ENCODE results near the gene BRIX1. TPM values are rescaled to one million over a fixed set of nuclear protein-coding genes. Genes with fewer than 3 reads are reported as not detected.

BRIX1 gene
- total RNA-seq (2021; ENCODE audit: unreplicated experiment), result 76.4 TPM
- 14.4 and 22.8 TPM in 2 replicates for polyA plus RNA-seq (2012)
- percentile 97 among the genes with signal in this experiment for Bru-seq, nascent RNA
- BruChase-seq, experiment 1, labeled RNA remaining after a 6-hour chase, result percentile 88 among the genes with signal in this experiment
- percentile 96 among the genes with signal in this experiment for BruChase-seq, experiment 2, labeled RNA remaining after a 2-hour chase
- long read RNA-seq, transcript BRIX1-201 (10 exons, 1,926 nt), result major isoform, 135 of 171 reads
- long read RNA-seq, partial matches to known transcripts, result 3 of 171 reads
- long read RNA-seq, other reads (novel, unspliced or antisense), result 29 of 171 reads

- ATAC-seq, result peak; percentile 98
- BruUV-seq (replicated peaks), result TSS peak; percentile 60
- POLR2A ChIA-PET, result interaction anchor here (0.8 to 1.7 kb wide), 7 partner anchors 8 to 229 kb away, joined by 3 to 26 read pairs (median 5); partner anchors contain the start of genes DNAJC21 and TTC23L
Observed at GRCh38 chr5:34915139-34915855, at the start of gene BRIX1, which contains the start of gene RAD1. Gene BRIX1 (plus strand): TSS chr5:34915711. CDS start chr5:34915739, 28 bp downstream. Gene RAD1 (minus strand): TSS chr5:34915504. CDS start chr5:34914892, 612 bp downstream.

More at GRCh38 chr5:34915139-34915855, at the start of gene BRIX1, which contains the start of gene RAD1:
- CTCF ChIA-PET, result interaction anchor here (1.0 to 1.6 kb wide), 3 partner anchors 9 to 429 kb away, joined by 4 to 6 read pairs (median 5); partner anchors contain the start of gene DNAJC21
- H3K27me3 ChIP-seq (ENCODE audit: insufficient read depth, low read length), result no peaks in the 10 kb centered on the region
- H3K27ac ChIP-seq (ENCODE audit: low read depth, low read length), result peak within 1 kb of the TSS; percentile 81
- peak within 1 kb of the TSS; percentile 17 for H2AFZ ChIP-seq (ENCODE audit: low read depth, low read length, poor library complexity, severe bottlenecking)
- no peaks in the 10 kb centered on the region for H3K9me3 ChIP-seq (ENCODE audit: control insufficient read depth in 1 of 2, insufficient read depth in 1 of 2, low read depth in 1 of 2, low read length in 2 of 2)
- no peak for TF ChIP-seq RAD21 (IDR thresholded peaks at IDR 0.05; ENCODE audit: low read depth)
- peak; percentile 39; the same call in 1 of the 2 replicates for TF ChIP-seq SRF (IDR thresholded peaks at IDR 0.05; ENCODE audit: low read depth)
- TF ChIP-seq CBX3 (IDR thresholded peaks at IDR 0.05; ENCODE audit: low read depth), result peak; percentile 88
- TF ChIP-seq SP1 (IDR thresholded peaks at IDR 0.05; ENCODE audit: low read depth), result peak; percentile 63
- TF ChIP-seq ZBTB33 (IDR thresholded peaks at IDR 0.05; ENCODE audit: extremely low read depth, insufficient replicate concordance, low read length), result peak; percentile 75
- TF ChIP-seq JUND (IDR thresholded peaks at IDR 0.05), result no peak
- TF ChIP-seq MAX (IDR thresholded peaks at IDR 0.05), result peak; percentile 95
- no peak for TF ChIP-seq ZNF274 (IDR thresholded peaks at IDR 0.05; ENCODE audit: low read depth, low read length)
- peak; percentile 48; the same call in 1 of the 2 replicates for TF ChIP-seq ZFX (IDR thresholded peaks at IDR 0.05)
- TF ChIP-seq POLR2AphosphoS5 (IDR thresholded peaks at IDR 0.05; ENCODE audit: low read depth, low read length), result peak; percentile 82
- peak; percentile 70 for TF ChIP-seq TCF7L2 (IDR thresholded peaks at IDR 0.05; ENCODE audit: borderline replicate concordance, extremely low read depth, insufficient read depth, insufficient read length)
- TF ChIP-seq YY1 (IDR thresholded peaks at IDR 0.05; ENCODE audit: extremely low read depth, insufficient replicate concordance, low read depth, low read length), result peak; percentile 96
- TF ChIP-seq FOSL1 (IDR thresholded peaks at IDR 0.05; ENCODE audit: low read depth), result no peak; the same call in 1 of the 2 replicates
- TF ChIP-seq POLR2A (IDR thresholded peaks at IDR 0.05; ENCODE audit: borderline replicate concordance, extremely low read depth, insufficient read depth, insufficient read length), result peak; percentile 82
- no peak for TF ChIP-seq REST (IDR thresholded peaks at IDR 0.05; ENCODE audit: low read depth)
- TF ChIP-seq SIN3A (IDR thresholded peaks at IDR 0.05; ENCODE audit: low read depth), result peak; percentile 92
- TF ChIP-seq EGR1 (IDR thresholded peaks at IDR 0.05; ENCODE audit: low read depth), result peak; percentile 85
- TF ChIP-seq ELF1 (IDR thresholded peaks at IDR 0.05; ENCODE audit: borderline replicate concordance, low read depth), result peak; percentile 91
- TF ChIP-seq EZH2phosphoT487 (IDR thresholded peaks at IDR 0.05; ENCODE audit: borderline replicate concordance), result no peak
- RAD21 ChIA-PET (ENCODE audit: low non-redundant PET in 1 of 2, low total read pairs in 2 of 2, uncharacterized antibody in 2 of 2, unreplicated experiment in 2 of 2), result interaction anchor here (0.8 to 1.0 kb wide), 2 partner anchors 14 to 88 kb away, joined by 4 to 6 read pairs; partner anchors contain the start of gene DNAJC21 (in 1 of the 2)
- H3K9ac ChIP-seq (ENCODE audit: low read length), result peak within 1 kb of the TSS; percentile 97
- peaks cover 19 to 29% of the 10 kb centered on the region in 2 experiments for H3K36me3 ChIP-seq (ENCODE audit: control insufficient read depth in 1 of 2, insufficient read depth in 2 of 2, low read length in 2 of 2)
- peaks cover 15 to 27% of the 10 kb centered on the region in 2 experiments for H3K4me1 ChIP-seq (ENCODE audit: control insufficient read depth in 1 of 2, insufficient read depth in 2 of 2, low read length in 2 of 2)
- H3K4me3 ChIP-seq (replicated peaks in 1 of 2; ENCODE audit: low read depth in 1 of 2, low read length in 2 of 2), result peak within 1 kb of the TSS; percentile 97 to 99
- peaks cover 92% of the 10 kb centered on the region for H3K79me2 ChIP-seq (ENCODE audit: insufficient read depth, low read length)
- peak; percentile 95 for DNase-seq (ENCODE audit: low read depth, low spot score)
- peak within 1 kb of the TSS; percentile 77 for H3K4me2 ChIP-seq (ENCODE audit: low read length)
- intact Hi-C loops (cut with micrococcal nuclease), result loop anchor here (1.0 kb wide), 1 partner anchor 14 kb away; the partner anchor contains the start of gene DNAJC21
- H3K9me2 ChIP-seq (ENCODE audit: insufficient read depth), result no peaks in the 10 kb centered on the region
- H4K20me1 ChIP-seq (ENCODE audit: insufficient read depth), result peaks cover 11% of the 10 kb centered on the region; the same call in 1 of the 2 replicates

Data from HCT116 (cell line).